GM06990 (cell line): ENCODE measurements around the gene SSR4.

Experiments used
- DNase-seq: peaks from one replicate; pipeline ENCODE4 v3.0.0-alpha.2; 2011; ENCODE audit not compliant: insufficient read length; ENCODE audit errors: extremely low read depth
- H3K27me3 ChIP-seq: replicated peaks from 2 replicates; pipeline ENCODE4 v1.6.0; 2011; ENCODE audit warnings: low read length; ENCODE audit not compliant: control insufficient read depth, insufficient read depth
- H3K36me3 ChIP-seq: 2 replicates; pipeline ENCODE4 v1.5.1; 2011; ENCODE audit warnings: low read length; ENCODE audit not compliant: control insufficient read depth, insufficient read depth
- H3K4me3 ChIP-seq: replicated peaks from 2 replicates; pipeline ENCODE4 v1.5.1; 2011; ENCODE audit warnings: low read depth, mild to moderate bottlenecking, control low read depth, low read length
- CTCF ChIP-seq: IDR thresholded peaks from 2 replicates; pipeline ENCODE4 v1.5.1; 2011; ENCODE audit warnings: low read length, control low read depth, mild to moderate bottlenecking, inconsistent platforms; ENCODE audit not compliant: insufficient read depth, poor library complexity, severe bottlenecking

The SSR4 gene

GRCh38 chrX:153827016-153827415 lies 32.5 kb downstream of the SSR4 start:
- H3K36me3 ChIP-seq = no peaks in the 10 kb centered on the region
- no peak for DNase-seq
- TF ChIP-seq CTCF = no peak
- no peak overlapping the region for H3K4me3 ChIP-seq
- no peaks in the 10 kb centered on the region; the same call in 1 of the 2 replicates for H3K27me3 ChIP-seq

DNA sequence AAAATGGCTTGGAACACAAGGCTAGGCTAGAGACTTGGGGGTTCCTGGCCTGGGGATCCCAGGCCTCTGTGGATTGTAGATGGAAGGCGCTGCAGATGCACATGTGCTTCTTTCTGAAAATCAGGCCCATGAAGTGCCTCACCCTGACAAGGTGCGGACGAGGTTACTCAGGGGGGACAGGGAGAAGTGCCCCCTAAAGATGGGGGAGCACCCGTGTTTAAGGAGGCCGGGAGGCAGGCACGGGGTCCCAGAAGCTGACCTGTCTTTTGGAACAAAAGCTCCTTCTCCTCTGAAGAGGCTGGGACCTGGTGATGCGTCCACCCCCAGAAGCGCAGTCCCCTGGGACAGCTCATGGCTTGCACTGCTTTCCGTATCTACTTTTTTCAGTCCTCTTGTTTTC lies 33.4 kb downstream of the SSR4 start:
- no peak for TF ChIP-seq CTCF
- Histone ChIP-seq H3K27me3 (no peaks in the 10 kb centered on the region; the same call in 1 of the 2 replicates), H3K4me3 (no peak overlapping the region), H3K36me3 (no peaks in the 10 kb centered on the region)
- DNase-seq = no peak

- H3K4me3 ChIP-seq = no peak overlapping the region
- DNase-seq = no peak
- no peak for TF ChIP-seq CTCF
- H3K36me3 ChIP-seq = no peaks in the 10 kb centered on the region
- H3K27me3 ChIP-seq = no peaks in the 10 kb centered on the region; the same call in 1 of the 2 replicates
Observed at GRCh38 chrX:153828308-153828707, 33.8 kb downstream of the SSR4 start.

GRCh38 chrX:153828723-153829548 lies 34.5 kb downstream of the SSR4 start:
- no peak for DNase-seq
- Histone ChIP-seq H3K4me3 (no peak overlapping the region), H3K27me3 (no peaks in the 10 kb centered on the region; the same call in 1 of the 2 replicates), H3K36me3 (no peaks in the 10 kb centered on the region)
- TF ChIP-seq CTCF = no peak

- DNase-seq = no peak
- Histone ChIP-seq H3K4me3 (no peak overlapping the region), H3K36me3 (no peaks in the 10 kb centered on the region), H3K27me3 (no peaks in the 10 kb centered on the region; the same call in 1 of the 2 replicates)
- TF ChIP-seq CTCF = no peak
Observed at GRCh38 chrX:153829549-153829798, 35.0 kb downstream of the SSR4 start.
